ENCODE data around the gene GM2A. TPM values are rescaled to one million over a fixed set of nuclear protein-coding genes. Genes with fewer than 3 reads are reported as not detected.

GM2A gene
- total RNA-seq, 2 donors from 2014 or later = 6.0 to 13.4 TPM

GRCh38 chr5:151221574-151221973 is 31.4 kb upstream of the GM2A start:
- no peak for ATAC-seq
- H3K4me3 Mint-ChIP-seq = peak overlapping the region; percentile 95
- no peak for DNase-seq
- no peaks in the 10 kb centered on the region for H3K9me3 ChIP-seq (ENCODE audit: control insufficient read depth, low read length, poor library complexity, severe bottlenecking)
- H3K27me3 Mint-ChIP-seq = no peaks in the 10 kb centered on the region
- H3K4me1 Mint-ChIP-seq = peaks cover 64% of the 10 kb centered on the region
- peak overlapping the region; percentile 100 for H3K27ac Mint-ChIP-seq
- H3K36me3 Mint-ChIP-seq (ENCODE audit: low read depth) = peaks cover 5% of the 10 kb centered on the region

- no peaks in the 10 kb centered on the region for H3K27me3 Mint-ChIP-seq
- peaks cover 61% of the 10 kb centered on the region for H3K4me1 Mint-ChIP-seq
- DNase-seq (no peak), ATAC-seq (peak; percentile 37)
- no peaks in the 10 kb centered on the region for H3K9me3 ChIP-seq (ENCODE audit: control insufficient read depth, low read length, poor library complexity, severe bottlenecking)
- peaks cover 3% of the 10 kb centered on the region for H3K36me3 Mint-ChIP-seq (ENCODE audit: low read depth)
- peak overlapping the region; percentile 95 for H3K4me3 Mint-ChIP-seq
- H3K27ac Mint-ChIP-seq = peak overlapping the region; percentile 100
These were observed 30.8 kb upstream of the GM2A start for GRCh38 chr5:151222054-151222789.

- DNase-seq (peak; percentile 20 to 34 (median 23)), ATAC-seq (peak; percentile 64)
- Mint-ChIP-seq H3K4me3 (peak overlapping the region; percentile 95), H3K27ac (peak overlapping the region; percentile 100), H3K4me1 (peaks cover 54% of the 10 kb centered on the region), H3K36me3 (ENCODE audit: low read depth) (peaks cover 3% of the 10 kb centered on the region), H3K27me3 (no peaks in the 10 kb centered on the region)
- no peaks in the 10 kb centered on the region for H3K9me3 ChIP-seq (ENCODE audit: control insufficient read depth, low read length, poor library complexity, severe bottlenecking)
These were observed 30.1 kb upstream of the GM2A start for GRCh38 chr5:151222790-151223446.

GRCh38 chr5:151223447-151224264 is 29.3 kb upstream of the GM2A start, which contains the start of gene CCDC69:
TSS of gene CCDC69 (minus strand) at chr5:151224092. CDS start at chr5:151223970, 122 bp downstream.
- H3K27ac Mint-ChIP-seq = peak within 1 kb of the TSS; percentile 100
- peaks cover 46% of the 10 kb centered on the region for H3K4me1 Mint-ChIP-seq
- ATAC-seq (peak; percentile 63), DNase-seq (peak; percentile 33 to 44 (median 34))
- peak within 1 kb of the TSS; percentile 95 for H3K4me3 Mint-ChIP-seq
- H3K27me3 Mint-ChIP-seq = no peaks in the 10 kb centered on the region
- H3K36me3 Mint-ChIP-seq (ENCODE audit: low read depth) = peaks cover 3% of the 10 kb centered on the region
- H3K9me3 ChIP-seq (ENCODE audit: control insufficient read depth, low read length, poor library complexity, severe bottlenecking) = no peaks in the 10 kb centered on the region

GRCh38 chr5:151224372-151224771 is 28.6 kb upstream of the GM2A start:
- no peaks in the 10 kb centered on the region for H3K27me3 Mint-ChIP-seq
- ATAC-seq (peak; percentile 56), DNase-seq (no peak)
- H3K36me3 Mint-ChIP-seq (ENCODE audit: low read depth) = peaks cover 6% of the 10 kb centered on the region
- peak overlapping the region; percentile 100 for H3K27ac Mint-ChIP-seq
- peak overlapping the region; percentile 95 for H3K4me3 Mint-ChIP-seq
- no peaks in the 10 kb centered on the region for H3K9me3 ChIP-seq (ENCODE audit: control insufficient read depth, low read length, poor library complexity, severe bottlenecking)
- H3K4me1 Mint-ChIP-seq = peaks cover 39% of the 10 kb centered on the region

GRCh38 chr5:151225071-151225470 is 27.9 kb upstream of the GM2A start:
- Mint-ChIP-seq H3K4me3 (peak overlapping the region; percentile 73), H3K27ac (peak overlapping the region; percentile 100), H3K36me3 (ENCODE audit: low read depth) (peaks cover 6% of the 10 kb centered on the region), H3K4me1 (peaks cover 35% of the 10 kb centered on the region), H3K27me3 (no peaks in the 10 kb centered on the region)
- ATAC-seq (no peak), DNase-seq (no peak)
- no peaks in the 10 kb centered on the region for H3K9me3 ChIP-seq (ENCODE audit: control insufficient read depth, low read length, poor library complexity, severe bottlenecking)

- DNase-seq (no peak), ATAC-seq (no peak)
- H3K27ac Mint-ChIP-seq = peak overlapping the region; percentile 100
- peaks cover 6% of the 10 kb centered on the region for H3K36me3 Mint-ChIP-seq (ENCODE audit: low read depth)
- H3K4me3 Mint-ChIP-seq = peak overlapping the region; percentile 73
- H3K27me3 Mint-ChIP-seq = no peaks in the 10 kb centered on the region
- H3K9me3 ChIP-seq (ENCODE audit: control insufficient read depth, low read length, poor library complexity, severe bottlenecking) = no peaks in the 10 kb centered on the region
- H3K4me1 Mint-ChIP-seq = peaks cover 31% of the 10 kb centered on the region
These were observed 27.5 kb upstream of the GM2A start for GRCh38 chr5:151225475-151225874.

GRCh38 chr5:151227918-151228447 is 25.0 kb upstream of the GM2A start:
- Mint-ChIP-seq H3K4me3 (no peak overlapping the region), H3K4me1 (peaks cover 11% of the 10 kb centered on the region), H3K36me3 (ENCODE audit: low read depth) (peaks cover 4% of the 10 kb centered on the region), H3K27me3 (no peaks in the 10 kb centered on the region), H3K27ac (peak overlapping the region; percentile 86)
- ATAC-seq (no peak), DNase-seq (no peak)
- H3K9me3 ChIP-seq (ENCODE audit: control insufficient read depth, low read length, poor library complexity, severe bottlenecking) = no peaks in the 10 kb centered on the region

- Mint-ChIP-seq H3K27ac (no peak overlapping the region), H3K36me3 (ENCODE audit: low read depth) (peaks cover 6% of the 10 kb centered on the region), H3K4me1 (peaks cover 11% of the 10 kb centered on the region), H3K4me3 (no peak overlapping the region), H3K27me3 (no peaks in the 10 kb centered on the region)
- no peak for DNase-seq
- H3K9me3 ChIP-seq (ENCODE audit: control insufficient read depth, low read length, poor library complexity, severe bottlenecking) = no peaks in the 10 kb centered on the region
- ATAC-seq = no peak
These were observed 24.0 kb upstream of the GM2A start for GRCh38 chr5:151228986-151229385.

- peaks cover 10% of the 10 kb centered on the region for H3K4me1 Mint-ChIP-seq
- H3K27me3 Mint-ChIP-seq = no peaks in the 10 kb centered on the region
- H3K27ac Mint-ChIP-seq = no peak overlapping the region
- no peak overlapping the region for H3K4me3 Mint-ChIP-seq
- no peaks in the 10 kb centered on the region for H3K9me3 ChIP-seq (ENCODE audit: control insufficient read depth, low read length, poor library complexity, severe bottlenecking)
- peaks cover 6% of the 10 kb centered on the region for H3K36me3 Mint-ChIP-seq (ENCODE audit: low read depth)
- ATAC-seq (no peak), DNase-seq (no peak)
These were observed 22.8 kb upstream of the GM2A start for GRCh38 chr5:151230048-151230680.

GRCh38 chr5:151231359-151231758 is 21.6 kb upstream of the GM2A start:
- no peak overlapping the region for H3K27ac Mint-ChIP-seq
- H3K36me3 Mint-ChIP-seq (ENCODE audit: low read depth) = peaks cover 6% of the 10 kb centered on the region
- no peaks in the 10 kb centered on the region for H3K27me3 Mint-ChIP-seq
- ATAC-seq = no peak
- peaks cover 7% of the 10 kb centered on the region for H3K4me1 Mint-ChIP-seq
- DNase-seq = no peak
- no peaks in the 10 kb centered on the region for H3K9me3 ChIP-seq (ENCODE audit: control insufficient read depth, low read length, poor library complexity, severe bottlenecking)
- H3K4me3 Mint-ChIP-seq = no peak overlapping the region

GRCh38 chr5:151233616-151234085 is 19.3 kb upstream of the GM2A start:
- Mint-ChIP-seq H3K4me3 (no peak overlapping the region), H3K27me3 (no peaks in the 10 kb centered on the region), H3K4me1 (peaks cover 7% of the 10 kb centered on the region), H3K27ac (no peak overlapping the region), H3K36me3 (ENCODE audit: low read depth) (peaks cover 6% of the 10 kb centered on the region)
- no peaks in the 10 kb centered on the region for H3K9me3 ChIP-seq (ENCODE audit: control insufficient read depth, low read length, poor library complexity, severe bottlenecking)
- no peak for DNase-seq
- no peak for ATAC-seq

Data from T-helper 17 cell (primary cell).